Epithelial cell of proximal tubule (primary cell): Measurements from ENCODE around the gene NFS1. TPM values are rescaled to one million over a fixed set of nuclear protein-coding genes. Genes with fewer than 3 reads are reported as not detected.

Experiments
- DNase-seq: peaks from one replicate; pipeline ENCODE4 v3.0.0-alpha.2; 2011; ENCODE audit warnings: low read depth
- H3K4me3 ChIP-seq: 2 replicates; pipeline ENCODE4 v1.5.1; 2011; ENCODE audit warnings: low read depth, mild to moderate bottlenecking, low read length
- total RNA-seq: library from RNA; depleted of rRNA; stranded (reverse); fragments of >200 nt; gene quantifications from 2 replicates; pipeline ENCODE4 v1.2.3, GENCODE V29; 2015
- TF ChIP-seq, protein P1 (sequence below): conservative IDR thresholded peaks from 2 replicates; pipeline ENCODE4 v1.5.1; 2012; ENCODE audit warnings: low read depth, mild to moderate bottlenecking, low read length

The NFS1 gene
- total RNA-seq, 1 donor from 2014 or later = 10.3 TPM

DNA sequence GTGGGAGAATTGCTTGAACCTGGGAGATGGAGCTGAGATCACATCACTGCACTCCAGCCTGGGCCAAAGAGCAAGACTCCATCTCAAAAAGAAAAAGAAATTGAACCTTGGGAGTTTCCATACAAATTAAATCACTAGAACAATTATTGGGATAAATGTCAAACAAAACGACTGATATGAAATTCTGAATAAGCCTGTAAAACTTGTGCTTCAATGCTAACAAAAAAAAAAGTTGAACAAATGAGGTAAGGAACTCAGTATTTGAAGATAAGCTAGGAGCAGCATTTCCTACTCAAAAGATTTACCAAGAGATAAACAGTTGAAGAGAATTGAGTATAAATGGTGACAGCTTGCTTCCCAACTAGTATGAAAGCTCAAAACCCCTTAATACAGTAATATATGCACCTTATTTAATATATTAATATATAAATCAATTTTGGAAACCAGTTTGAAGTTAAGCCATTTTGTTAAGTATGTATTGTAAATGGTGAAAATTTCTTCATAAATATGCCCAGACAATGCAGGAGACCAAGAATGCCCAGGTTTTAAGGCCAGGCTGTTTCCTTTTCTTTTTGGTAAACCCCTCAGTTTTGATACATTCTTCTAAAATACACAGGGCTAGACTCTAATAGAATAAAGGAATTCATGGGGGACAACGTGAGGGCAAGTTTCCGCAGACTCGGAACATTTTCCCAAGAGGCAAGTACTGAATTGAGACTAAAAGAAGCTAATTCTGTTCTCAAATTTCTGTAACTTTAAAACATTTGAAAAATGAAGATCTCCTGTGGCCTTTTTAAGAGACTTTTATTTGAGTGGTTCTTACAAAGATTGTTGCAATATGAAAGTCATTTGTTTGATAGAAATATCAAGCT, 3.9 kb upstream of the NFS1 start:
- TF ChIP-seq, protein P1, sequence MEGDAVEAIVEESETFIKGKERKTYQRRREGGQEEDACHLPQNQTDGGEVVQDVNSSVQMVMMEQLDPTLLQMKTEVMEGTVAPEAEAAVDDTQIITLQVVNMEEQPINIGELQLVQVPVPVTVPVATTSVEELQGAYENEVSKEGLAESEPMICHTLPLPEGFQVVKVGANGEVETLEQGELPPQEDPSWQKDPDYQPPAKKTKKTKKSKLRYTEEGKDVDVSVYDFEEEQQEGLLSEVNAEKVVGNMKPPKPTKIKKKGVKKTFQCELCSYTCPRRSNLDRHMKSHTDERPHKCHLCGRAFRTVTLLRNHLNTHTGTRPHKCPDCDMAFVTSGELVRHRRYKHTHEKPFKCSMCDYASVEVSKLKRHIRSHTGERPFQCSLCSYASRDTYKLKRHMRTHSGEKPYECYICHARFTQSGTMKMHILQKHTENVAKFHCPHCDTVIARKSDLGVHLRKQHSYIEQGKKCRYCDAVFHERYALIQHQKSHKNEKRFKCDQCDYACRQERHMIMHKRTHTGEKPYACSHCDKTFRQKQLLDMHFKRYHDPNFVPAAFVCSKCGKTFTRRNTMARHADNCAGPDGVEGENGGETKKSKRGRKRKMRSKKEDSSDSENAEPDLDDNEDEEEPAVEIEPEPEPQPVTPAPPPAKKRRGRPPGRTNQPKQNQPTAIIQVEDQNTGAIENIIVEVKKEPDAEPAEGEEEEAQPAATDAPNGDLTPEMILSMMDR = no peak
- no peak overlapping the region for H3K4me3 ChIP-seq
- no peak for DNase-seq

DNA sequence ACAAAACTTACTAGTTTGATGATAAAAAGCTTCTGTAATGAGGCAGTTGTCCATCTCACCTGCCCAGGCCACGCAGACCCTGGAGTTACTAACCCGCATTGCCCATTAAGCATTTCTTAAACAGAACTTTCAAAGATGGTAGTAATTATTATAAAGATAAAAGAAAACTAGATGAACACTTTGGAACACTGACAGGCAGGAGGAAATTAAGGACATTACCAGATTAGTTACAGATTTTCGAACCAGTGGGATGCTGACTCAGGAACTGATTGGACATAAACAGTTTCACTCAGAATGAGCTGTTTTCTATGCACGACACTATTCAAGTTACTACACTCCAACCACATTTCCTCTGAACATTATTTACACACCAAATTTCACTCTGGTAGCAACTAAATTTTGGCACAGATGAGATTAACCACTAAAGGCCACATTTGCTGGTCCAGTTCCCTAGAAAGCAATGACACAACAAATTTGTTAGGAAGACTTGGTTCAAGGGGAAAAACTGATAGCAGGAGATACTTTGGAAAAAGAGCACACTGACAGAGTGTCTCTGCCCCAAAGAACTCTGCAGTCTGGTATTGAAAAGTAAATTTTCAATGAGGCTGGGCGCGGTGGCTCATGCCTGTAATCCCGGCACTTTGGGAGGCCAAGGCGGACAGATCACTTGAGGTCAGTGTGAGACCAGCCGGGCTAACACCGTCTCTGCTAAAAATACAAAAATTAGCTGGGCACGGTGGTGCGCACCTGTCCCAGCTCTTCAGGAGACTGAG, 3.1 kb upstream of the NFS1 start:
- TF ChIP-seq, protein P1 = no peak
- DNase-seq = no peak
- no peak overlapping the region for H3K4me3 ChIP-seq

DNA sequence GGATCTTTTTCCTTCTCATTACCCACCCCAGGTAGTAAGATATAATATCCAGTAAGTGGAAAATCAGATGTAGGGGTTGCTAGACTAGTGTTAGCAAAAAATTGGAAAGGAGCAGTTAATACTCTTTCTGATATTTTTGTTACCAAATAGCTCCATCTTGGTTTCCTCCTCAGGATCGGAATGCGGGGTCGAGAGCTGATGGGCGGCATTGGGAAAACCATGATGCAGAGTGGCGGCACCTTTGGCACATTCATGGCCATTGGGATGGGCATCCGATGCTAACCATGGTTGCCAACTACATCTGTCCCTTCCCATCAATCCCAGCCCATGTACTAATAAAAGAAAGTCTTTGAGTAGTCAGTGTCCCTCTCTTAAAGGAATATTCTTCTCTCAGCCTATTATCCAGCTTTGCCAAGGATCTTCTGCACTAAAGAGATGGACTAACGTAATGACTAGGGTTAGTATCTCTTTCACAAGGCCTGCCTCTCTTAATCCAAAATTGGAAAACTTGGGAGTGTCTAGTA, 1.5 kb upstream of the NFS1 start:
- TF ChIP-seq, protein P1 = no peak
- H3K4me3 ChIP-seq = peak overlapping the region; percentile 84
- no peak for DNase-seq

DNA sequence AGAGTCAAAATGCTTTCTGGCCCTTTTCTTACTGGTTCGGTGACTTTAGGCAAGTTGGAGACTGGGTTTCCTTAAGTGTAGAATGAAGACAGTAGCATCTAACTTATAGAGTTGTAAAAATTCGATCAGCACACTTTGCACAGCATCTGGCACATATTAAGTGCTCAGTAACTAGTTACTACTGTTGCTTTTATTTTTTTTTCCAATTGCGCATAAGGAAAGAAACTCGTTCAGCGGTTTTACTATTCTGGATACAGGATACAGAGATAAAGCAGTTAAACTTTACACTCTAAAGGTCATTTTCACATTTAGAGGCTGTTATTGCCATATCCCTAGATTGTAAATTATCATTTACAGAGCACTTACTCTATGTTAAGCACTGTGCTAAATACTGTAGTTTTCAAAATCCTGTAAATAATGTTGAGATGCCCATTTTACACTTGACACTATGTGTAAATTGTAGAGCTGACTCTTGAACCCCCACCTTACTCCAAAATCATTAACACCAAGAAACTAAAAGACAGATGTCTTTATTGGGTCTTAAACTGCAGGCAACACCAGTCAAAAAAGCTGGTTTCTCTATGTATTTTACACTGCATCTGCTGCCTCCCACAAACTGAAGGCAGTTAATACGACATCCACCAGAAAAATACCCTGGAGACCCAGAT, 939 bp upstream of the NFS1 start:
- no peak for DNase-seq
- TF ChIP-seq, protein P1 = no peak
- H3K4me3 ChIP-seq = peak overlapping the region; percentile 84

DNA sequence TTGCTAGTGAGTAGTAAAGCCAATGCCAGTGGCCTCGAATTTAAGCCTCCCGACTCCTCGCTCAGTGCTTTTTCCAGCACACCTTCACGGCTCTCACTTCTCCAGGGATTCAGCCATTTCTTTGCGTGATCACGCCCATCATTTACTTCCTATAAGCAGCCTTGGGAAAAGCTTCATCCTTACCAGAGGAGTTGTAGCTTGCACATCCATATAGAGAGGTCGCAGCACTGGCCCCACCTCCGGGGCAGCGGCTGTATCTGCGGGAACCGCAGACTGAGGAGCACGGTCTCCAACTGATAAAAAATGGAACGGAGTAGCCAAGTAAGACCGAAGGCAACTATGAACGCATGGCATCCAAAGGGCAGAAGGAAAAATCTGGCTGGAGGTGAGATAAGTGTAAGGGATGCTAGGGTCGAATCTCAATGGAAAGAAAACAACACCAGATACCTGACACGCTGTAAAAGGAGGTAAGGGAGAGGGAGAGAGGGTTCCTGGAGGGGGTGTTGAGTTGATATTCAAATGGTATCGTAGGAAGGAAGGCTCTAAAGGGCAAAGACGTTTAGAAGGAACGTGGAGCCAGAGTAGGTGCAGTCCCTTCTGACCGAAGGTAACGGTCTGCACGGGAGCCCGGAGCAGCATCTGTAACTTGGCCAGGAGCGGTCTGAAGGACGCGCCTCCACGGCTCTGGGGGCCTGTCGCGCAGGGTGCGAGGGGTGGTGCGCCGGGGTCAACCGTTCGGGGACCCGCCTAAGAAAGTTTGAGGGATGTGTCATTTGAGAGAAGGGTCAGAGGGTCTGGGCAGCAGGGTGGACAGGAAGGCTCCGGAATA, 640 bp downstream of the NFS1 start:
- TF ChIP-seq, protein P1 = no peak
- DNase-seq = no peak
- peak overlapping the region; percentile 84 for H3K4me3 ChIP-seq

DNA sequence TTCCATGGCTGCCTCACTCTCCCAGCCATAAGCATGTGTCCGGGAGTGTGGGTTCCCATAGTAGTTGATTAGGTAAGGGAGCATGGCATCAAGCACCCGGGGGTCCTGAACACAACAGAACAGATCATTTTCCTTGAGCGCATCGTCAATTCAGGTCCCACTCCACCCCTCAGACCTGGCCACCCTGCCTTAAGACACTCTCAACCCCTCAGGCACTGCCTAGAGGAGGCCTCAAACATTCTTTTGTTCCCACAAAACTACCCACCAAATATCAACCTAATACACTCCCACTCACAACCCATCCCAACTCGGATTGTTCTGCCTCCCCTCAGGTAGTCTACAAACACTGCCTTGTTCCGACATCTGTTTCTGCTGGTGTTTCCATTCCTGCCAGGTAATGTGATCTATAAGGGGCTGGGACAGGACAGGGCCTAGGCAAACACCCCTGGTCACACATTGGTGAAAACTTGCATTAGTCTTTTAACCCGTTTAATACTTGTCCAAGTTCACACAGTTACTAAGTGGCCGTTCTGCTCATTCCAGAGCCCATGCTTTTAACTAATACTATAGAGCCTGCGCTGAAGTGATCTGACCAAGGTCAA, 1.4 kb downstream of the NFS1 start:
- H3K4me3 ChIP-seq = peak overlapping the region; percentile 84
- no peak for DNase-seq
- TF ChIP-seq, protein P1 = no peak
